IMR-90 (cell line): ENCODE results near the gene MRPL51. TPM values are rescaled to one million over a fixed set of nuclear protein-coding genes. Genes with fewer than 3 reads are reported as not detected.

Source experiments
- ATAC-seq: fragments of 200-7000 bp; cut with Tn5 transposase; 2 replicates; pipeline ENCODE4 v1.9.1; 2020; ENCODE audit warnings: low read depth, mild to moderate bottlenecking, moderate library complexity
- BruUV-seq: library from RNA; stranded (reverse); fragments of 400-500 nt; replicated peaks from 2 replicates; lab custom pipeline; 2021; lab: Mats Ljungman, UMichigan
- CTCF ChIA-PET: fragments of 300-600 bp; formaldehyde crosslinking; extraction: SDS; loops from one replicate; lab custom pipeline; 2021; ENCODE audit warnings: antibody characterized with exemption; lab: Yijun Ruan, JAX
- POLR2A ChIA-PET: fragments of 300-600 bp; sonication (Branson Sonifier 250); formaldehyde crosslinking; loops from one replicate; lab custom pipeline; 2022; ENCODE audit warnings: antibody characterized with exemption; ENCODE audit not compliant: unreplicated experiment; lab: Charles Lee
- DNase-seq: peaks from one replicate; pipeline ENCODE4 v3.0.0; 2013
- H2AFZ ChIP-seq: replicated peaks from 2 replicates; pipeline ENCODE3; 2013; ENCODE audit warnings: low read length, mild to moderate bottlenecking; ENCODE audit not compliant: poor library complexity
- H2AK5ac ChIP-seq: 2 replicates; pipeline ENCODE4 v1.6.1; 2013; ENCODE audit warnings: low read depth, low read length, inconsistent platforms
- H2AK9ac ChIP-seq: replicated peaks from 2 replicates; pipeline ENCODE3; 2013; ENCODE audit warnings: mild to moderate bottlenecking, low read depth, low read length, moderate library complexity; ENCODE audit not compliant: poor library complexity
- H2BK120ac ChIP-seq: 2 replicates; pipeline ENCODE4 v1.6.1; 2013; ENCODE audit warnings: low read depth, low read length, inconsistent platforms
- H2BK15ac ChIP-seq: 3 replicates; pipeline ENCODE4 v1.6.1; 2013; ENCODE audit warnings: low read depth, low read length, inconsistent platforms
- H2BK20ac ChIP-seq: 2 replicates; pipeline ENCODE4 v1.6.1; 2013; ENCODE audit warnings: low read depth, mild to moderate bottlenecking, inconsistent platforms, low read length, moderate library complexity
- H2BK5ac ChIP-seq: 2 replicates; pipeline ENCODE4 v1.6.1; 2013; ENCODE audit warnings: mild to moderate bottlenecking, low read depth, low read length, inconsistent platforms; ENCODE audit not compliant: poor library complexity, severe bottlenecking
- H3K14ac ChIP-seq: replicated peaks from 2 replicates; pipeline ENCODE4 v1.6.1; 2013; ENCODE audit warnings: low read depth, low read length, inconsistent platforms
- H3K18ac ChIP-seq: 2 replicates; pipeline ENCODE4 v1.6.1; 2013; ENCODE audit warnings: low read depth, low read length, control low read depth
- H3K23ac ChIP-seq: 2 replicates; pipeline ENCODE4 v1.6.1; 2013; ENCODE audit warnings: low read depth, low read length, inconsistent platforms
- H3K27ac ChIP-seq: 2 replicates; pipeline ENCODE4 v1.5.1; 2013; ENCODE audit warnings: mild to moderate bottlenecking, control low read depth, low read length; ENCODE audit not compliant: insufficient read depth
- H3K27me3 ChIP-seq: 2 replicates; pipeline ENCODE4 v1.6.1; 2013; ENCODE audit warnings: low read length; ENCODE audit not compliant: control insufficient read depth, insufficient read depth
- H3K36me3 ChIP-seq: 2 replicates; pipeline ENCODE4 v1.6.1; 2013; ENCODE audit warnings: low read length, mixed read lengths; ENCODE audit not compliant: control insufficient read depth, insufficient read depth
- H3K4ac ChIP-seq: 2 replicates; pipeline ENCODE4 v1.6.1; 2013; ENCODE audit warnings: low read depth, low read length, inconsistent platforms
- H3K4me1 ChIP-seq: 2 replicates; pipeline ENCODE4 v1.6.1; 2013; ENCODE audit warnings: low read length, mixed read lengths; ENCODE audit not compliant: control insufficient read depth, insufficient read depth
- H3K4me2 ChIP-seq: 2 replicates; pipeline ENCODE4 v1.6.1; 2013; ENCODE audit warnings: low read depth, mild to moderate bottlenecking, control low read depth, low read length, moderate library complexity
- H3K4me3 ChIP-seq: 2 replicates; pipeline ENCODE4 v1.5.1; 2013; ENCODE audit warnings: low read depth, mild to moderate bottlenecking, control low read depth, low read length, moderate library complexity; ENCODE audit not compliant: insufficient read depth
- H3K56ac ChIP-seq: 2 replicates; pipeline ENCODE4 v1.6.1; 2013; ENCODE audit warnings: low read length, inconsistent platforms; ENCODE audit not compliant: insufficient read depth; ENCODE audit errors: extremely low read depth
- H3K79me1 ChIP-seq, 2 experiments: 2 replicates each; pipeline ENCODE4 v1.6.1; 2013; ENCODE audit warnings: low read length in 2 of 2, inconsistent platforms in 1 of 2, low read depth in 1 of 2
- H3K9ac ChIP-seq: 2 replicates; pipeline ENCODE4 v1.6.1; 2013; ENCODE audit warnings: low read depth, low read length, control low read depth
- H3K9me1 ChIP-seq: 2 replicates; pipeline ENCODE4 v1.6.1; 2013; ENCODE audit warnings: low read length, inconsistent platforms; ENCODE audit not compliant: insufficient read depth
- H3K9me3 ChIP-seq: 2 replicates; pipeline ENCODE4 v1.6.1; 2013; ENCODE audit warnings: low read length; ENCODE audit not compliant: control insufficient read depth, insufficient read depth
- H4K20me1 ChIP-seq: 2 replicates; pipeline ENCODE4 v1.6.1; 2013; ENCODE audit warnings: low read length, inconsistent platforms; ENCODE audit not compliant: insufficient read depth
- H4K5ac ChIP-seq: 2 replicates; pipeline ENCODE4 v1.6.1; 2013; ENCODE audit warnings: mild to moderate bottlenecking, low read depth, low read length, control low read depth
- H4K8ac ChIP-seq, 2 experiments: 2 replicates each; pipeline ENCODE4 v1.6.1; 2013; ENCODE audit warnings: low read depth in 2 of 2, low read length in 2 of 2, control low read depth in 1 of 2, inconsistent platforms in 1 of 2
- H4K91ac ChIP-seq: 2 replicates; pipeline ENCODE4 v1.6.1; 2013; ENCODE audit warnings: low read depth, low read length, inconsistent platforms; ENCODE audit not compliant: insufficient read depth
- BHLHE40 ChIP-seq: fragments of 150-350 bp; IDR thresholded peaks from 2 replicates; pipeline ENCODE4 v1.6.1; 2016; ENCODE audit warnings: mild to moderate bottlenecking, low read depth, low read length
- CEBPB ChIP-seq: IDR thresholded peaks from 2 replicates; pipeline ENCODE4 v1.6.1; 2012; ENCODE audit warnings: low read depth, low read length, improper control_type of control experiment
- CHD1 ChIP-seq: IDR thresholded peaks from 2 replicates; pipeline ENCODE4 v1.6.1; 2012; ENCODE audit warnings: low read depth, low read length, improper control_type of control experiment
- FOS ChIP-seq: fragments of 150-350 bp; IDR thresholded peaks from 2 replicates; pipeline ENCODE4 v1.6.1; 2016; ENCODE audit warnings: low read depth, low read length
- MAFK ChIP-seq: IDR thresholded peaks from 2 replicates; pipeline ENCODE4 v1.6.1; 2012; ENCODE audit warnings: low read depth, low read length, improper control_type of control experiment
- MAZ ChIP-seq: IDR thresholded peaks from 2 replicates; pipeline ENCODE4 v1.6.1; 2012; ENCODE audit warnings: low read depth, mild to moderate bottlenecking, low read length, improper control_type of control experiment, moderate library complexity, borderline replicate concordance
- MXI1 ChIP-seq: IDR thresholded peaks from 2 replicates; pipeline ENCODE4 v1.6.1; 2012; ENCODE audit warnings: low read depth, mild to moderate bottlenecking, low read length, moderate library complexity, borderline replicate concordance
- NFE2L2 ChIP-seq: fragments of 150-350 bp; IDR thresholded peaks from 2 replicates; pipeline ENCODE4 v1.6.1; 2016; ENCODE audit warnings: low read depth, mild to moderate bottlenecking, low read length
- POLR2A ChIP-seq: IDR thresholded peaks from 2 replicates; pipeline ENCODE4 v1.6.1; 2012; ENCODE audit warnings: mild to moderate bottlenecking, low read depth, low read length
- RAD21 ChIP-seq: IDR thresholded peaks from 2 replicates; pipeline ENCODE4 v1.6.1; 2012; ENCODE audit warnings: low read length, improper control_type of control experiment
- RCOR1 ChIP-seq: IDR thresholded peaks from 2 replicates; pipeline ENCODE4 v1.6.1; 2012; ENCODE audit warnings: mild to moderate bottlenecking, low read length, improper control_type of control experiment; ENCODE audit not compliant: insufficient replicate concordance
- RFX5 ChIP-seq: IDR thresholded peaks from 2 replicates; pipeline ENCODE4 v1.8.0; 2012; ENCODE audit warnings: low read depth, mild to moderate bottlenecking, low read length, moderate library complexity
- SMC3 ChIP-seq: fragments of 150-350 bp; IDR thresholded peaks from 2 replicates; pipeline ENCODE4 v1.6.1; 2016; ENCODE audit warnings: low read depth, mild to moderate bottlenecking, antibody characterized with exemption, low read length, moderate library complexity
- whole genome bisulfite sequencing, 2 experiments: methylation state at CpG; one replicate each; pipeline versions ENCODE4 v1.1.5 to v1.1.7; 2013; ENCODE audit warnings: missing lambda C conversion rate in 2 of 2; ENCODE audit not compliant: insufficient read length in 1 of 2; ENCODE audit errors: extremely low coverage in 2 of 2; 5-methylcytosine and 5-hydroxymethylcytosine counted together
- dilution Hi-C: fragments of 300-500 bp; cut with HindIII; formaldehyde crosslinking; loops from one replicate; pipeline ENCODE4 v1.14.3; 2018; ENCODE audit warnings: low sequenced_read_pairs; ENCODE audit not compliant: unreplicated experiment
- in situ Hi-C: fragments of 300-500 bp; cut with MboI; formaldehyde crosslinking; loops from 3 replicates; pipeline ENCODE4 v1.14.3; 2019; ENCODE audit warnings: low sequenced_read_pairs, inconsistent platforms, mixed read lengths
- intact Hi-C: fragments of 100-400 bp; cut with micrococcal nuclease; formaldehyde crosslinking; loops from 2 replicates; pipeline ENCODE4 v1.10.0; 2022
- polyA plus RNA-seq, 3 experiments: library from polyadenylated mRNA; depleted of rRNA; stranded (reverse); fragments of >200 nt; gene quantifications; 2 replicates each; pipeline ENCODE4 v1.2.3, GENCODE V29; 2012; ENCODE audit warnings: low replicate concordance in 1 of 3
- total RNA-seq: library from RNA; depleted of rRNA; stranded (reverse); fragments of >200 nt; gene quantifications from 2 replicates; pipeline ENCODE4 v1.2.3, GENCODE V29; 2012
- TF ChIP-seq, protein P1 (sequence below): fragments of 150-350 bp; IDR thresholded peaks from 2 replicates; pipeline ENCODE4 v1.6.1; 2017; ENCODE audit warnings: mild to moderate bottlenecking, antibody characterized with exemption, low read length, low read depth
- TF ChIP-seq, protein P2 (sequence below): fragments of 150-350 bp; IDR thresholded peaks from 2 replicates; pipeline ENCODE4 v1.6.1; 2016; ENCODE audit warnings: low read depth, mild to moderate bottlenecking, low read length, moderate library complexity, borderline replicate concordance
- TF ChIP-seq, protein P3 (sequence below): conservative IDR thresholded peaks from 2 replicates; pipeline ENCODE4 v1.5.1; 2012; ENCODE audit warnings: mild to moderate bottlenecking, low read depth, low read length, improper control_type of control experiment

Gene MRPL51
- total and polyA plus RNA-seq, 2 of the 4 experiments (the other 2 are of a cell fraction) = 80.1 to 160 TPM

DNA sequence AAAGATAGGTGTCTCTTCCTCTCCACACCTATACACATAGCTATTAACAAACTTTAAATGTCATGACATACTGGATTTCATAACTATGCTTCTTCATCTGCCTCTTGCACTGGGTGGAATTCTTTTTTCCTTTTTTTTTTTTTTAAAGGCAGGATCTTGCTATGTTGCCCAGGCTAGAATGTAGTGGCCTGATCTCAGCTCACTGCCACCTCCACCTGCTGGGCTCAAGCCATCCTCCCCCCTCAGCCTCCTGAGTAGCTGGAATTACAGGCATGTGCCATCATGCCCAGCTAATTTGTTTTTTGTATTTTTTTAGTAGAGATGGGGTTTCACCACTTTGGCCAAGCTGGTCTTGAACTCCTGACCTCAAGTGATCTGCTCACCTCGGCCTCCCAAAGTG, 4.8 kb downstream of the MRPL51 start:
- no peak overlapping the region for H3K56ac ChIP-seq
- no peaks in the 10 kb centered on the region for H3K9me3 ChIP-seq
- dilution Hi-C loops = no loop called here
- no peak overlapping the region for H4K91ac ChIP-seq
- peaks cover 13 to 14% of the 10 kb centered on the region in 2 experiments for H3K79me1 ChIP-seq
- no peak overlapping the region for H2AK9ac ChIP-seq
- BruUV-seq = no TSS peak
- ATAC-seq = no peak
- H3K4me3 ChIP-seq = no peak overlapping the region
- ChIA-PET POLR2A (no interaction called here), CTCF (interaction anchor here (0.9 kb wide), 1 partner anchor 64 kb away, joined by 3 read pairs; no protein-coding TSS in a partner anchor)
- H2AK5ac ChIP-seq = no peak overlapping the region
- no peaks in the 10 kb centered on the region for H3K27me3 ChIP-seq
- no peak overlapping the region for H3K27ac ChIP-seq
- H4K8ac ChIP-seq = no peak overlapping the region
- no peak overlapping the region for H3K14ac ChIP-seq
- H3K9ac ChIP-seq = no peak overlapping the region
- no peak overlapping the region for H3K23ac ChIP-seq
- intact Hi-C loops = no loop called here
- H2BK20ac ChIP-seq = no peak overlapping the region
- in situ Hi-C loops = no loop called here
- DNase-seq = no peak
- no peak overlapping the region for H2AFZ ChIP-seq
- no peak overlapping the region for H2BK5ac ChIP-seq
- no peak overlapping the region for H3K18ac ChIP-seq
- TF ChIP-seq RCOR1 (no peak), CEBPB (no peak), SMC3 (no peak), BHLHE40 (no peak), MAZ (no peak), MXI1 (no peak), FOS (no peak), CHD1 (no peak), POLR2A (no peak), MAFK (no peak), NFE2L2 (no peak), RFX5 (no peak), RAD21 (no peak)
- TF ChIP-seq, protein P1, sequence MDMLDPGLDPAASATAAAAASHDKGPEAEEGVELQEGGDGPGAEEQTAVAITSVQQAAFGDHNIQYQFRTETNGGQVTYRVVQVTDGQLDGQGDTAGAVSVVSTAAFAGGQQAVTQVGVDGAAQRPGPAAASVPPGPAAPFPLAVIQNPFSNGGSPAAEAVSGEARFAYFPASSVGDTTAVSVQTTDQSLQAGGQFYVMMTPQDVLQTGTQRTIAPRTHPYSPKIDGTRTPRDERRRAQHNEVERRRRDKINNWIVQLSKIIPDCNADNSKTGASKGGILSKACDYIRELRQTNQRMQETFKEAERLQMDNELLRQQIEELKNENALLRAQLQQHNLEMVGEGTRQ = no peak
- TF ChIP-seq, protein P2, sequence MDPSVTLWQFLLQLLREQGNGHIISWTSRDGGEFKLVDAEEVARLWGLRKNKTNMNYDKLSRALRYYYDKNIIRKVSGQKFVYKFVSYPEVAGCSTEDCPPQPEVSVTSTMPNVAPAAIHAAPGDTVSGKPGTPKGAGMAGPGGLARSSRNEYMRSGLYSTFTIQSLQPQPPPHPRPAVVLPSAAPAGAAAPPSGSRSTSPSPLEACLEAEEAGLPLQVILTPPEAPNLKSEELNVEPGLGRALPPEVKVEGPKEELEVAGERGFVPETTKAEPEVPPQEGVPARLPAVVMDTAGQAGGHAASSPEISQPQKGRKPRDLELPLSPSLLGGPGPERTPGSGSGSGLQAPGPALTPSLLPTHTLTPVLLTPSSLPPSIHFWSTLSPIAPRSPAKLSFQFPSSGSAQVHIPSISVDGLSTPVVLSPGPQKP = no peak
- TF ChIP-seq, protein P3, sequence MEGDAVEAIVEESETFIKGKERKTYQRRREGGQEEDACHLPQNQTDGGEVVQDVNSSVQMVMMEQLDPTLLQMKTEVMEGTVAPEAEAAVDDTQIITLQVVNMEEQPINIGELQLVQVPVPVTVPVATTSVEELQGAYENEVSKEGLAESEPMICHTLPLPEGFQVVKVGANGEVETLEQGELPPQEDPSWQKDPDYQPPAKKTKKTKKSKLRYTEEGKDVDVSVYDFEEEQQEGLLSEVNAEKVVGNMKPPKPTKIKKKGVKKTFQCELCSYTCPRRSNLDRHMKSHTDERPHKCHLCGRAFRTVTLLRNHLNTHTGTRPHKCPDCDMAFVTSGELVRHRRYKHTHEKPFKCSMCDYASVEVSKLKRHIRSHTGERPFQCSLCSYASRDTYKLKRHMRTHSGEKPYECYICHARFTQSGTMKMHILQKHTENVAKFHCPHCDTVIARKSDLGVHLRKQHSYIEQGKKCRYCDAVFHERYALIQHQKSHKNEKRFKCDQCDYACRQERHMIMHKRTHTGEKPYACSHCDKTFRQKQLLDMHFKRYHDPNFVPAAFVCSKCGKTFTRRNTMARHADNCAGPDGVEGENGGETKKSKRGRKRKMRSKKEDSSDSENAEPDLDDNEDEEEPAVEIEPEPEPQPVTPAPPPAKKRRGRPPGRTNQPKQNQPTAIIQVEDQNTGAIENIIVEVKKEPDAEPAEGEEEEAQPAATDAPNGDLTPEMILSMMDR = no peak
- H3K4ac ChIP-seq = no peak overlapping the region
- H2BK15ac ChIP-seq = no peak overlapping the region
- no peak overlapping the region for H3K4me2 ChIP-seq
- no CpG with 5 or more reads among the region's 1 CpG for WGBS, 2 experiments
- peaks cover under 1% of the 10 kb centered on the region for H4K20me1 ChIP-seq
- no peaks in the 10 kb centered on the region for H3K36me3 ChIP-seq
- H2BK120ac ChIP-seq = no peak overlapping the region
- peaks cover 4% of the 10 kb centered on the region for H3K9me1 ChIP-seq
- H3K4me1 ChIP-seq = no peaks in the 10 kb centered on the region; the same call in 1 of the 2 replicates
- no peak overlapping the region for H4K5ac ChIP-seq
